Measurements from ENCODE around the gene OR4K17.
"Not testable (repeated sequence)": the region's sequence is repeated elsewhere in the genome, so short reads cannot be mapped to it uniquely, and the experiment has no call there.

Gene OR4K17, protein sequence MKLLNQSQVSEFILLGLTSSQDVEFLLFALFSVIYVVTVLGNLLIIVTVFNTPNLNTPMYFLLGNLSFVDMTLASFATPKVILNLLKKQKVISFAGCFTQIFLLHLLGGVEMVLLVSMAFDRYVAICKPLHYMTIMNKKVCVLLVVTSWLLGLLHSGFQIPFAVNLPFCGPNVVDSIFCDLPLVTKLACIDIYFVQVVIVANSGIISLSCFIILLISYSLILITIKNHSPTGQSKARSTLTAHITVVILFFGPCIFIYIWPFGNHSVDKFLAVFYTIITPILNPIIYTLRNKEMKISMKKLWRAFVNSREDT

GRCh38 chr14:20110438-20110837, at the start of gene OR4K17:
TSS of gene OR4K17 (plus strand) at chr14:20110739. CDS start at chr14:20117500, 6,761 bp downstream.
- no peak for TF ChIP-seq POLR2A (IDR thresholded peaks at IDR 0.05; ENCODE audit: low read depth, low read length)
- FAIRE-seq = no peak

GRCh38 chr14:20092050-20092449, 18.5 kb upstream of the OR4K17 start:
- DNase-seq (ENCODE audit: insufficient read length, low spot score) = no peak
- TF ChIP-seq POLR2A (IDR thresholded peaks at IDR 0.05; ENCODE audit: low read depth, low read length) = no peak
- no peak for FAIRE-seq

More at GRCh38 chr14:20110438-20110837, at the start of gene OR4K17:
- no peak for DNase-seq (ENCODE audit: insufficient read length, low spot score)

GRCh38 chr14:20093442-20093841, 17.1 kb upstream of the OR4K17 start:
- no peak for TF ChIP-seq POLR2A (IDR thresholded peaks at IDR 0.05; ENCODE audit: low read depth, low read length)
- FAIRE-seq (no peak), DNase-seq (ENCODE audit: insufficient read length, low spot score) (no peak)

- not testable (repeated sequence) for FAIRE-seq; DNase-seq (ENCODE audit: insufficient read length, low spot score)
Observed at GRCh38 chr14:20098926-20099770, 11.4 kb upstream of the OR4K17 start.

GRCh38 chr14:20112321-20112720, 1.8 kb downstream of the OR4K17 start:
- FAIRE-seq = no peak
- no peak for DNase-seq (ENCODE audit: insufficient read length, low spot score)
- TF ChIP-seq POLR2A (IDR thresholded peaks at IDR 0.05; ENCODE audit: low read depth, low read length) = no peak

DNA sequence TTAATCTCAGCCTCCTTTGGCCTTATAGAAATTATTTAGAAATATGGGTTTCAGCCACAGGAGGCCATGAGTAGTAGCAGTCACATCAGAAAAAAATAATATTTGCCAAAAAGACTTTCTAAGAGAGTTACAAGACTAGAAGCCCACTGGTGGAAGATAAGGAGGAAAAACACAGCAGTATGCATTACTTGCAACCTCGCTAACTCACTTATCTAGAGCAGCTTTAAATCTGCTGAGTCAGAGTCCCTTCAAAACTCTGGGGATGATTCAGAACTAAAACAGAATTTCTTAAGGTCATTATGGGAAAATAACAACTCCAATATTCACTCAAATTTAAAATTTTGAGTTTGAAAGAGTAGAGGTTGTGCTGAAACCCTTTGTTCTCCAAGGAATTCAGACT, 6.2 kb downstream of the OR4K17 start:
- no peak for TF ChIP-seq POLR2A (IDR thresholded peaks at IDR 0.05; ENCODE audit: low read depth, low read length)
- no peak for DNase-seq (ENCODE audit: insufficient read length, low spot score)
- FAIRE-seq = no peak

DNA sequence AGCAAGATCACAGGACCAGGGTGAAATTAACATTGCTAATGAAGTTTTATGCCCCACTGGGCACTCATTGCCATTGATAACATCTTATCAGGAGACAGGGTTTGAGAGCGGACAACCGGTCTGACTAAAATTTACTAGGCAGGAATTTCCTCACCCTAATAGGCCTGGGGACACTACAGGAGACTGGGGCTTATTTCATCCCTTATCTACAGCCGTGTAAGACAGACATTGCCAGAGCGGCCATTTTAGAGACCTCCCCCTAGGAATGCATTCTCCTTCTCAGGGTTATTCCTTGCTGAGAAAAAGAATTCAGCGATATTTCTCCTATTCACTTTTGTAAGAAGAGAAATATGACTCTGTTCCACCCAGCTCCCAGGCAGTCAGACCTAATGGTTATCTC, 8.3 kb downstream of the OR4K17 start:
- no peak for TF ChIP-seq POLR2A (IDR thresholded peaks at IDR 0.05; ENCODE audit: low read depth, low read length)
- no peak for FAIRE-seq

DNA sequence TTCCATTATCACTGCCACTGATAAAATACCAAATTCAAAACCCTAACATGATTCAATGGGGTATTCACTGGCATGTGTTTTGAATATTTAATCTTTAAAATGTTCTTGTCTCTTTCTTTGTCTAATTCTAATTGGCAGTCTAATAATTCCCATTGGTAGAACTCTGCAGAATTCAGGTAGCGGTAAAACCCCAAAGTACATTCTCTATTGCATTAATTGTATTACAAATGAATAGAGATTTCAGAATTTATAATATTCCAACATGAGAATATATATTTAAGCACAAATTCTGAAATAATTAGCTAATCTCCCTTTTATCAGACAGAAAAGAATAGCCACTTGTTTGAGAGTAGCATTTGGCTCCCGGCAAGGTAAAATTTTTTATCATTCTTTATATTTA, 28.0 kb downstream of the OR4K17 start, which contains the start of gene OR4N5:
Gene OR4N5, plus strand, starts transcription at position 301 of the 400 bp plus-strand sequence. CDS start 4,916 bp downstream, outside the sequence.
- no peak for DNase-seq (ENCODE audit: insufficient read length, low spot score)
- no peak for FAIRE-seq
- TF ChIP-seq POLR2A (IDR thresholded peaks at IDR 0.05; ENCODE audit: low read depth, low read length) = no peak

More for the DNA sequence above, 8.3 kb downstream of the OR4K17 start:
- DNase-seq (ENCODE audit: insufficient read length, low spot score) = no peak

DNA sequence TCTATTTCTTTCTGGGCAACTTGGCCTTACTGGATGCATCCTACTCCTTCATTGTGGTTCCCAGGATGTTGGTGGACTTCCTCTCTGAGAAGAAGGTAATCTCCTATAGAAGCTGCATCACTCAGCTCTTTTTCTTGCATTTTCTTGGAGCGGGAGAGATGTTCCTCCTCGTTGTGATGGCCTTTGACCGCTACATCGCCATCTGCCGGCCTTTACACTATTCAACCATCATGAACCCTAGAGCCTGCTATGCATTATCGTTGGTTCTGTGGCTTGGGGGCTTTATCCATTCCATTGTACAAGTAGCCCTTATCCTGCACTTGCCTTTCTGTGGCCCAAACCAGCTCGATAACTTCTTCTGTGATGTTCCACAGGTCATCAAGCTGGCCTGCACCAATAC, 33.4 kb downstream of the OR4K17 start:
- no peak for FAIRE-seq
- no peak for DNase-seq (ENCODE audit: insufficient read length, low spot score)
- no peak for TF ChIP-seq POLR2A (IDR thresholded peaks at IDR 0.05; ENCODE audit: low read depth, low read length)

DNA sequence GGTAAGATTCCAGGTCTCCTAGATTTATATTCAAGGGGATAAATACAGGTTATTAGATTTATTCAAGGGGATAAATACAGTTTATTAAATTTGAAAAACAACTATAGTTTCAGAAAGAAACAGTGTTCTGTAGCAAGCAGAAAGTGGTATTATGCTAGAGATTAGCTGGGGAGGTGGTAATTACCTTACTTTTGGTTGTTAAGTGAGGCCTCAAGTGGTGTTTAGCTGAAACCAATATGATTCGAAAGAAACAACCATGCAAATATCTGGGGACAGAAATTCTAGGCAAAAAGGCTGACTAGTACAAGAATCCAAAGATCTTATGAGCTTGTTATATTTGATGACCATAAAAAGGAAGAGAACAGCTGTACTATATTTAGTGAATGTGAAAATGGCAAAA, 34.3 kb downstream of the OR4K17 start:
- FAIRE-seq (no peak), DNase-seq (ENCODE audit: insufficient read length, low spot score) (no peak)
- TF ChIP-seq POLR2A (IDR thresholded peaks at IDR 0.05; ENCODE audit: low read depth, low read length) = no peak

DNA sequence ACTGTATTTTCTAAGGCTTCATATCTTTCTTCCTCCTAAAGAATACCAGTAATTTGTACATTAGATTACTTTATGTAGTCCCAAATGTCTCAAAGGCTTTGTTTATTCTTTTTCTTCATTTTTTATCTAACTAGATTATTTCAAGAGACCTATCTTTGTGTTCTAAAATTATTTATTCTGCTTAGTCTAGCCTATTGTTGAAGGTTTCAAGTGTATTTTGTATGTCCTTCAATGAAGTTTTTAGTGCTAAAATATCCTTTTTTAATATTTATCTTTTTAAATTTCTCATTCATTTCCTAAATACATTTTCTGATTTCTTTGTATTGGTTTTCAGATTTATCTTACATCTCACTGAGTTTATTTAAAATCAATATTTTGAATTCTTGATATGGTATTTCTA, 53.9 kb downstream of the OR4K17 start:
- FAIRE-seq (no peak), DNase-seq (ENCODE audit: insufficient read length, low spot score) (no peak)
- TF ChIP-seq POLR2A (IDR thresholded peaks at IDR 0.05; ENCODE audit: low read depth, low read length) = no peak

- no peak for TF ChIP-seq POLR2A (IDR thresholded peaks at IDR 0.05; ENCODE audit: low read depth, low read length)
- DNase-seq (ENCODE audit: insufficient read length, low spot score) (no peak), FAIRE-seq (no peak)
Observed at GRCh38 chr14:20167091-20167490, 56.6 kb downstream of the OR4K17 start.

- FAIRE-seq; DNase-seq (ENCODE audit: insufficient read length, low spot score): not testable (repeated sequence)
Observed at GRCh38 chr14:20169852-20170251, 59.3 kb downstream of the OR4K17 start.
